ENCODE measurements around the gene NOXO1.
A peak's percentile ranks its signal among the peaks of the same experiment; 100 is the strongest.
"Not testable (repeated sequence)": the region's sequence is repeated elsewhere in the genome, so short reads cannot be mapped to it uniquely, and the experiment has no call there.

NOXO1 gene

DNA sequence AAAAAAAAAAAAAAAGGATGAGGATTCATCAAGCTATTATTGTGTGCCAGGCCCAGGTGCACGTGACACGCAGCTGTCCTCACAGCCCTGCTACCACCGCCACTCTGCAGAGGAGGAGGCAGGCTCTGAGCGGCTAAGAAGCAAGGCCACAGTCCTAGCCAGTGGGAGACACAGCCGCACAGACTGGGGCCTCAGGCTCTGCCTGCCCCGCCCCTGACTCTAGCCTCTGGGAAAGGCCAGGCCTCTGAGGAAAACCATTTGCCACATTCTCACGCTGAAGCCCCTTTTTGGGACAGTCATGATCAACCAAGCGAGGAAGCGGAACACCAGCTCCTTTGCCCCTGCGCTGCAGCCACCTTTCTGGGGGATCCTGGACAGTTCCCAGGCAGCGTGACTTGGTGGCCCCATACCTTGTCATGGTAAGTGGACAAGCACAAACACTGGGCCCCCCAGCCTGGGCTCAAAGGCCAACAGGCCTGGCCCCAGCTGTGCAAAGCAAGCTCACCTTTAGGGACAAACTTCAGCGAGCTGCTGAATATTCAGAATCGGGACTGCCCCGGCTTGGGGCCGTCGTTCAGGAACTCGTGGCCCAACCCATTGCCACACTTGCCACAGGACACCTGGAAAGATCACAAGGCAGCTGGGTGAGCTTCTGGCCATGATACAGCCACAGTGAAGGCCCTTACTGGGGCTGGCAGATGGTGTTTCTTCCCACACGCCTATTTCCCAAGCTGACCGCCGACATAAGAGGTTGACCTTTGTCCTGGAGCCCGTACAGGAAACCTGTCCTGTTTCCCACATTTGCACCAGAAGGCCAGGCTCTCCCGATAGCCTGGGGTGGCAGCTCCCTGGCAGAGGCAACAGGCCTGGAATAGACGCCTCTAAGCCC lies 40.8 kb downstream of the NOXO1 start:
- no peak for DNase-seq

GRCh38 chr16:1939833-1940232 lies 41.4 kb downstream of the NOXO1 start:
- DNase-seq: not testable (repeated sequence)

DNA sequence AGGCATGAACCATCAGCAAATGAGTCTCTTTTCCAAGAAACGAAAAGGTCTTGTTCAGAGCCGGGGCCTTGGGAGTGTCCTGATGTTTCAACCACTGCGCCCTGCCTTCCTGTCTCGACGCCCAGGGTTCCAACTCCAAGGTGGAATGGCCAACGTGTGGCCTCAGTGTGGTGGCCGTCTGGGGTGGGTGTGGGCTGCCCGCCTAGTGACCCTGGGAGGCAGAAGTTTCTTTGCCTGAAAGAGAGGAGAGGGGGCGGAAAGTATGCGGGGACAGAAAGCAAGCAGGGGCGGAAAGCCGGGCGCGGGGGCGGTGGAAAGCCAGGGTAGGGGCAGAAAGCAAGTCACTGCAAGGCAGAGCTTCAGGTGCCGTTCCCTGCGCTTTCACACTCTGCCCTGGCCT lies 42.4 kb downstream of the NOXO1 start:
- no peak for DNase-seq

DNA sequence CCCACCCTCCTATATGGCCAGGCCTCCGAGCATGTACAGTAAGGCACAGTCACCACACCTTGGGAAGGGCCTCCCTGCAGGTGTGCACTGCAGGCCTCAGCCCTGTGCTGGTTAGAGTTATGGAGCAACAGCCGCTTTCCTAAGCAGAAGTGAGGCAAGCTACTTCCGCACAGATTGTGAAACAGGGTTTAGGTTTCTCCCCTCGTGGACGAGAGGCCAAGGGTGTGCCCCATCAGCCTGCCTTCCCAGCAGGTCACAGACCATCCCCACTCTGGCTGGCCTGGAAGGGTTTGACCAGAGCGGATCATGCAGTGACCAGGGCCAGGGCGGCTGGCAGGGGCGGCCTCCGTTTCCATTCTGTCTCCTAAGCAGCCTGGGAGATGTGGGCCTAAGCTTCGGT lies 43.0 kb downstream of the NOXO1 start:
- no peak for DNase-seq

- no peak for DNase-seq
Measured at GRCh38 chr16:1936945-1937479, 44.3 kb downstream of the NOXO1 start.

DNA sequence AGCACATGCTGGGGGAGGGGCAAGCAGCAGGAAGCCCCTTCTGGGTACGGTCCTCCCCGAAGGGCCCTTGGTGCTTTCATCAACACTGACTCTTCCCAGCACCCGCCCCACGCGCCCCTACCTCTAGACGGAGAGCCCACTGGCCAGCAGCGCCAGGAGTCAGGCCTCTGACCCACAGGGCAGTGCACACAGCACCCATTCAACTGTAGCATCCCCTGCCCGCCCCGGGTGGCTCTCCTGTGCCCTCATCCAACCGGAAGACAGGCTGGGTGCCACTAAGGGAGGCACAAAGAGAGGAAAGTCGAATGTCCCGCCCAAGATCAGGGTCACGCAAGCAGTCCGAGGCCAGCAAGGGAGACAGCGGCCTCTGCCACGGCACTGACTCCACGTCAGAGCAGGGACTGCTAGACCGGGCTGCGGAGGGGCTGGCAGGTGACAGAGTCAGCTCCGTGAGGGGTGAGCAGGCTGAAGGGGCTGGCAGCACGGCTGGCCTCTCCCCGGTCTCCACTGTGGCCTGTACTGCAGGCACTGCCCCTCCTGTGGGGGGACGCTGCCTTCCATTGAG lies 48.1 kb downstream of the NOXO1 start:
- DNase-seq: no peak

DNA sequence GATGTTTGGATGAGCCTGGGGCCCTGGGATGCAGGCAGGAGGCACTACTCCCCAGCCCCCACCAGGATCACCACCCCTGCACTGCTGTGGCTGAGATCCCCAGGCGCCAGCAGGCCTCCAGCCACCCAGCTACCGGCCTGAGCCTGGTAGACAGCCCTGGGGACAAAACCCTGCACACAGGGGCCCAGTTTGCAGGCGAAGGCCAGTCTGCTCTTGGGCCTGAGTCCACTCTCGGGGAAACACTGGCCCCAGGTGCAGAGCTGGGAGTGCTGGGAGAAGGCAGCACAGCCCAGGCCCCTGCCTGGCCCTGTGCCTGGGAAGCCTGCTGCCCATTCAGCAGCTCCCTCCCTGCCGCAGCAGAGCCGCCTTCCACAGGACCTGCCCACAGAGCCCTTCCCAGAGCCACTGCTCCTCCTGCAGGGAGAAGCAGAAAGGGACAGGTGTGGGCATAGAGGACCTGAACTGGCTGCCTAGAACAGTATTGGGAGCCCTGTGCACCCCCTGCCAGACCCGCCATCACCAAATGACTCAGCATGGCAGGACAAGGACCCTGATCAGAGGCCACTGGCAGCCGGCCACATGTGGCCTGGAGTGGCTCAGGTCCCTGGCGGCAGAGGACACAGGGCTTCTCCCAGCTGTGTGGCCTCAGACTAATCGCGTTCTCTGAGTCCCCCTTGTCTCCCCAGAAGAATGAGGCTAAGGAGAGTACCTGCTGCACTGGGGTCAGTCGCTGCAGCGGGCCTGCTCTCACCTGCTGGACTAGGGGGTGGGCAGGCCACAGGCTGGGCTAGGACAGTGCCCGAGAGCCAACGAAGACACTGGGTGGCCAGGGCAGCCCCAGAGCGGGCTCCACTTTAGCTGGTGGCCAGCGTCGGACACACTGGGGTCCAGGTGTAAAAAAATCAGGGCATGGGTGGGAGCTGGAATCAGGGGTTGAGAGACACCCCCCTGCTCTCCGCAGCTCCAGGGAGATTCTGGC lies 48.9 kb downstream of the NOXO1 start:
- DNase-seq: peak in 1 of 3 experiments; percentile 29

GRCh38 chr16:1930338-1930720 lies 50.9 kb downstream of the NOXO1 start:
- no peak for DNase-seq

- DNase-seq: peak; percentile 88 to 97 (median 88)
Measured at GRCh38 chr16:1929578-1930337, 51.5 kb downstream of the NOXO1 start.

DNA sequence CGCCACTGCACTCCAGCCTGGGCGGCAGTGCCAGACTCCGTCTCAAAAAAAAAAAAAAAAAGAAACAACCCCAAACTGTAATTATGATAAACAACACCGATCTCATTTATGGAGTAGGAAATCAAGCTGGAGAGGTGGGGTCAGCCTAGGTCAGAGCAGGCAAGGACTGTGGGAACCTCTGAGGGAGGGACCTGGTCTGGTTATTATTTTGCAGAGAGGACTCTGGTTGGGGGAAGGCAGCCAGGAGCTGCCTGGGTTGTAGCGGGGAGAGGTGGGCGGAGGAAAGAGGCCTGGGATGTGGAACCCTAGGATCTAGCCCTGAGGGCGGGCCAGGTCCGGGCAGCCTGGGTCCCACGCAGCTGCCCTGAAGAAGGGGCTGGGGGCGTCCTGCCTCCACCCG lies 52.2 kb downstream of the NOXO1 start:
- peak; percentile 39 to 77 (median 65) for DNase-seq
